Neural cell (in vitro differentiated cells): ENCODE results near the gene PTPRG.

Experiments used
- EP300 ChIP-seq: fragments of 450-650 bp; conservative IDR thresholded peaks from 2 replicates; pipeline ENCODE4 v1.6.1; 2014; ENCODE audit warnings: antibody characterized with exemption, mild to moderate bottlenecking, moderate library complexity; ENCODE audit not compliant: poor library complexity, severe bottlenecking
- EZH2 ChIP-seq: fragments of 200-600, 300-800 bp; shearing (Covaris generic), sonication (generic); IDR thresholded peaks from 2 replicates; pipeline ENCODE4 v1.6.1; 2014; ENCODE audit warnings: antibody characterized with exemption, low read length, borderline replicate concordance, mild to moderate bottlenecking; ENCODE audit not compliant: insufficient read depth, poor library complexity, severe bottlenecking
- MXI1 ChIP-seq: fragments of 450-650 bp; conservative IDR thresholded peaks from 2 replicates; pipeline ENCODE4 v1.6.1; 2014; ENCODE audit warnings: antibody characterized with exemption, mild to moderate bottlenecking; ENCODE audit not compliant: poor library complexity, severe bottlenecking
- POLR2AphosphoS5 ChIP-seq: IDR thresholded peaks from 2 replicates; pipeline ENCODE4 v1.6.1; 2012
- RAD21 ChIP-seq: fragments of 450-650 bp; conservative IDR thresholded peaks from 2 replicates; pipeline ENCODE4 v1.6.1; 2014; ENCODE audit warnings: antibody characterized with exemption, mild to moderate bottlenecking, moderate library complexity
- SMC3 ChIP-seq: fragments of 450-650 bp; conservative IDR thresholded peaks from 2 replicates; pipeline ENCODE4 v1.6.1; 2014; ENCODE audit warnings: antibody characterized with exemption, mild to moderate bottlenecking, moderate library complexity; ENCODE audit not compliant: poor library complexity
- TAF1 ChIP-seq: IDR thresholded peaks from 2 replicates; pipeline ENCODE4 v1.6.1; 2012; ENCODE audit warnings: low read depth
- TF ChIP-seq, protein P1 (sequence below): IDR thresholded peaks from 2 replicates; pipeline ENCODE4 v1.6.1; 2012; ENCODE audit warnings: borderline replicate concordance
- TF ChIP-seq, protein P2 (sequence below): fragments of 450-650 bp; IDR thresholded peaks from 2 replicates; pipeline ENCODE4 v1.5.1; 2014; ENCODE audit warnings: antibody characterized with exemption, mild to moderate bottlenecking, moderate library complexity; ENCODE audit not compliant: poor library complexity, severe bottlenecking

DNA sequence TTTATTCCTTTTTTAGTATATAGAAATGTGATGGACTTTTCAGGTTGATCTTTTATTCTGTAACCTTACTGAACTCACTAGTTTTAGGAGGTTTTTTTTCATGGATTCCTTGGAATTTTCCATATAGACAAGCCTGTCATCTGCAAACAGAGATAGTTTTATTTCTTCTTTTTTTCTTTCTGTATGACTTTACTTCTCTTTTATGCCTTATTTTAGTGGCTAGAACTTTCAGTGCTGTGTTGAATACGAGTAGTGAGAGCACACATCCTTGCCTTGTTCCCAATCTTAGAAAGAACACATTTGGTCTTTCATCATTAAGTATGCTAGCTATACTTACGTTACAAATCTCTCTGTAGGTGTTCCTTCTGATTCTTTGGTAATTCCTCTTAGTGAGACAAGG lies 336.5 kb downstream of the PTPRG start:
- TF ChIP-seq, protein P1, sequence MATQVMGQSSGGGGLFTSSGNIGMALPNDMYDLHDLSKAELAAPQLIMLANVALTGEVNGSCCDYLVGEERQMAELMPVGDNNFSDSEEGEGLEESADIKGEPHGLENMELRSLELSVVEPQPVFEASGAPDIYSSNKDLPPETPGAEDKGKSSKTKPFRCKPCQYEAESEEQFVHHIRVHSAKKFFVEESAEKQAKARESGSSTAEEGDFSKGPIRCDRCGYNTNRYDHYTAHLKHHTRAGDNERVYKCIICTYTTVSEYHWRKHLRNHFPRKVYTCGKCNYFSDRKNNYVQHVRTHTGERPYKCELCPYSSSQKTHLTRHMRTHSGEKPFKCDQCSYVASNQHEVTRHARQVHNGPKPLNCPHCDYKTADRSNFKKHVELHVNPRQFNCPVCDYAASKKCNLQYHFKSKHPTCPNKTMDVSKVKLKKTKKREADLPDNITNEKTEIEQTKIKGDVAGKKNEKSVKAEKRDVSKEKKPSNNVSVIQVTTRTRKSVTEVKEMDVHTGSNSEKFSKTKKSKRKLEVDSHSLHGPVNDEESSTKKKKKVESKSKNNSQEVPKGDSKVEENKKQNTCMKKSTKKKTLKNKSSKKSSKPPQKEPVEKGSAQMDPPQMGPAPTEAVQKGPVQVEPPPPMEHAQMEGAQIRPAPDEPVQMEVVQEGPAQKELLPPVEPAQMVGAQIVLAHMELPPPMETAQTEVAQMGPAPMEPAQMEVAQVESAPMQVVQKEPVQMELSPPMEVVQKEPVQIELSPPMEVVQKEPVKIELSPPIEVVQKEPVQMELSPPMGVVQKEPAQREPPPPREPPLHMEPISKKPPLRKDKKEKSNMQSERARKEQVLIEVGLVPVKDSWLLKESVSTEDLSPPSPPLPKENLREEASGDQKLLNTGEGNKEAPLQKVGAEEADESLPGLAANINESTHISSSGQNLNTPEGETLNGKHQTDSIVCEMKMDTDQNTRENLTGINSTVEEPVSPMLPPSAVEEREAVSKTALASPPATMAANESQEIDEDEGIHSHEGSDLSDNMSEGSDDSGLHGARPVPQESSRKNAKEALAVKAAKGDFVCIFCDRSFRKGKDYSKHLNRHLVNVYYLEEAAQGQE, result no peak
- TF ChIP-seq SMC3 (no peak), EP300 (no peak), EZH2 (no peak), POLR2AphosphoS5 (no peak), TAF1 (no peak), RAD21 (no peak), MXI1 (no peak)
- TF ChIP-seq, protein P2, sequence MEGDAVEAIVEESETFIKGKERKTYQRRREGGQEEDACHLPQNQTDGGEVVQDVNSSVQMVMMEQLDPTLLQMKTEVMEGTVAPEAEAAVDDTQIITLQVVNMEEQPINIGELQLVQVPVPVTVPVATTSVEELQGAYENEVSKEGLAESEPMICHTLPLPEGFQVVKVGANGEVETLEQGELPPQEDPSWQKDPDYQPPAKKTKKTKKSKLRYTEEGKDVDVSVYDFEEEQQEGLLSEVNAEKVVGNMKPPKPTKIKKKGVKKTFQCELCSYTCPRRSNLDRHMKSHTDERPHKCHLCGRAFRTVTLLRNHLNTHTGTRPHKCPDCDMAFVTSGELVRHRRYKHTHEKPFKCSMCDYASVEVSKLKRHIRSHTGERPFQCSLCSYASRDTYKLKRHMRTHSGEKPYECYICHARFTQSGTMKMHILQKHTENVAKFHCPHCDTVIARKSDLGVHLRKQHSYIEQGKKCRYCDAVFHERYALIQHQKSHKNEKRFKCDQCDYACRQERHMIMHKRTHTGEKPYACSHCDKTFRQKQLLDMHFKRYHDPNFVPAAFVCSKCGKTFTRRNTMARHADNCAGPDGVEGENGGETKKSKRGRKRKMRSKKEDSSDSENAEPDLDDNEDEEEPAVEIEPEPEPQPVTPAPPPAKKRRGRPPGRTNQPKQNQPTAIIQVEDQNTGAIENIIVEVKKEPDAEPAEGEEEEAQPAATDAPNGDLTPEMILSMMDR, result no peak
